Measurements from ENCODE around the gene SBNO2. TPM values are rescaled to one million over a fixed set of nuclear protein-coding genes. Genes with fewer than 3 reads are reported as not detected.
"Not testable (repeated sequence)": the region's sequence is repeated elsewhere in the genome, so short reads cannot be mapped to it uniquely, and the experiment has no call there.

The SBNO2 gene
- total RNA-seq, 1 donor from 2014 or later = 125 TPM

GRCh38 chr19:1211494-1212234 is 37.6 kb upstream of the SBNO2 start:
- Histone ChIP-seq H3K4me3 (no peak overlapping the region), H3K27ac (no peak overlapping the region), H3K4me1 (peaks cover 78% of the 10 kb centered on the region), H3K36me3 (peaks cover 8% of the 10 kb centered on the region), H3K9me3 (no peaks in the 10 kb centered on the region), H3K27me3 (no peaks in the 10 kb centered on the region)
- DNase-seq (peak; percentile 78), ATAC-seq (peak; percentile 4)
- TF ChIP-seq CTCF (IDR thresholded peaks at IDR 0.05) = no peak
- intact Hi-C loops (cut with DNase I) = no loop called here

- DNase-seq (no peak), ATAC-seq (no peak)
- intact Hi-C loops (cut with DNase I) = no loop called here
- no peaks in the 10 kb centered on the region for H3K9me3 ChIP-seq
- H3K27me3 ChIP-seq = no peaks in the 10 kb centered on the region
- no peak overlapping the region for H3K27ac ChIP-seq
- no peak overlapping the region for H3K4me3 ChIP-seq
- peaks cover 66% of the 10 kb centered on the region for H3K4me1 ChIP-seq
- peaks cover 8% of the 10 kb centered on the region for H3K36me3 ChIP-seq
- TF ChIP-seq CTCF (IDR thresholded peaks at IDR 0.05) = no peak
Measured at GRCh38 chr19:1210227-1210538, 36.1 kb upstream of the SBNO2 start.

- H3K9me3 ChIP-seq; intact Hi-C loops (cut with DNase I); ATAC-seq; H3K27me3 ChIP-seq; DNase-seq; H3K4me3 ChIP-seq; H3K36me3 ChIP-seq: not testable (repeated sequence)
- H3K4me1 ChIP-seq = peaks cover 58% of the 10 kb centered on the region
- H3K27ac ChIP-seq = peak overlapping the region; percentile 3
Measured at GRCh38 chr19:1208830-1209229, 34.8 kb upstream of the SBNO2 start.

GRCh38 chr19:1206864-1207450 is 32.9 kb upstream of the SBNO2 start:
- ATAC-seq = peak; percentile 17
- H3K4me3 ChIP-seq = peak overlapping the region; percentile 72
- peaks cover 4% of the 10 kb centered on the region for H3K36me3 ChIP-seq
- no peak for TF ChIP-seq CTCF (IDR thresholded peaks at IDR 0.05)
- H3K27ac ChIP-seq = peak overlapping the region; percentile 80
- no peak for DNase-seq
- no peaks in the 10 kb centered on the region for H3K9me3 ChIP-seq
- peaks cover 55% of the 10 kb centered on the region for H3K4me1 ChIP-seq
- no peaks in the 10 kb centered on the region for H3K27me3 ChIP-seq
- intact Hi-C loops (cut with DNase I) = no loop called here

GRCh38 chr19:1206150-1206863 is 32.2 kb upstream of the SBNO2 start:
- Histone ChIP-seq H3K9me3 (no peaks in the 10 kb centered on the region), H3K36me3 (peaks cover 4% of the 10 kb centered on the region), H3K27ac (peak overlapping the region; percentile 80), H3K4me1 (peaks cover 48% of the 10 kb centered on the region), H3K4me3 (peak overlapping the region; percentile 72), H3K27me3 (no peaks in the 10 kb centered on the region)
- ATAC-seq (no peak), DNase-seq (no peak)
- intact Hi-C loops (cut with DNase I) = no loop called here
- no peak for TF ChIP-seq CTCF (IDR thresholded peaks at IDR 0.05)
